Measurements from ENCODE around the gene NENF.

DNA sequence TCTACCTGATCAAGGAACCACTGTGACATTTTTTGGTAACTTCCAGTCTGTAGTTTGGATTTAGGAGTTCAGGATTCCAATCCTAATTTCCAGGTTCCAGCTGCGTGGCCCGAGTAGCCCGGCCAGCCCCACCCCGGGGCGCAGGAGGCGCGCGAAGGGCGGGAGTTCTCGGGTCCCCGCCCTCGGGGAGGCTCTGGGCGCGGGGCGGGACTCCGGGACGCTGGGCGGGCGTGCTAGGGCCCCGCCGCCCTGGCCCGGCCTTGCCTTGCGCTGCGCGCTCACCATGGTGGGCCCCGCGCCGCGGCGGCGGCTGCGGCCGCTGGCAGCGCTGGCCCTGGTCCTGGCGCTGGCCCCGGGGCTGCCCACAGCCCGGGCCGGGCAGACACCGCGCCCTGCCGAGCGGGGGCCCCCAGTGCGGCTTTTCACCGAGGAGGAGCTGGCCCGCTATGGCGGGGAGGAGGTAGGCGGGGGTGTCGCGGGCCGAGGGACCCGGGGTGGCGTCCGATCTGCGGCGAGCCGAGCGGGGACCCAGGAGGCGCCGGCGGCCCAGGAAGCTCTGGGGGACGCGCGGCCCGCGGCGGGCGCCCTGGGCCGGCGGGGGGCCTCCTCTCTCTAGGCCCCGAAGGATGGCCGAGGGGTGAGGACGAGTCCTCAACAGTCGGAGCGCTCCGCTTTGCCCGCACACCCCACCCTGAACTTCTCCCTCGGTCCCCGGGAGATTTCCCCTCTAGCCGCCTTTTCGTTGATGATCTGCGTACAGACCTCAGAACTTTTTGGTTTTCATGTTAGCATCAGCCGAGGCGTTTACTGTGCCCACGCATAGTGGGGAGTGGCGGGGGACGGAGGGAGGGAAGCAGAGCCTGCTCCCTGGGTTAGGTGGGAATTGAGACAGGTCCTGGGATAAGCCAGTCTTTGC lies at the start of gene NENF:
- TF ChIP-seq, protein P1, sequence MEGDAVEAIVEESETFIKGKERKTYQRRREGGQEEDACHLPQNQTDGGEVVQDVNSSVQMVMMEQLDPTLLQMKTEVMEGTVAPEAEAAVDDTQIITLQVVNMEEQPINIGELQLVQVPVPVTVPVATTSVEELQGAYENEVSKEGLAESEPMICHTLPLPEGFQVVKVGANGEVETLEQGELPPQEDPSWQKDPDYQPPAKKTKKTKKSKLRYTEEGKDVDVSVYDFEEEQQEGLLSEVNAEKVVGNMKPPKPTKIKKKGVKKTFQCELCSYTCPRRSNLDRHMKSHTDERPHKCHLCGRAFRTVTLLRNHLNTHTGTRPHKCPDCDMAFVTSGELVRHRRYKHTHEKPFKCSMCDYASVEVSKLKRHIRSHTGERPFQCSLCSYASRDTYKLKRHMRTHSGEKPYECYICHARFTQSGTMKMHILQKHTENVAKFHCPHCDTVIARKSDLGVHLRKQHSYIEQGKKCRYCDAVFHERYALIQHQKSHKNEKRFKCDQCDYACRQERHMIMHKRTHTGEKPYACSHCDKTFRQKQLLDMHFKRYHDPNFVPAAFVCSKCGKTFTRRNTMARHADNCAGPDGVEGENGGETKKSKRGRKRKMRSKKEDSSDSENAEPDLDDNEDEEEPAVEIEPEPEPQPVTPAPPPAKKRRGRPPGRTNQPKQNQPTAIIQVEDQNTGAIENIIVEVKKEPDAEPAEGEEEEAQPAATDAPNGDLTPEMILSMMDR (IDR thresholded peaks at IDR 0.05; ENCODE audit: low read length) = no peak
- TF ChIP-seq EZH2 (IDR thresholded peaks at IDR 0.05; ENCODE audit: borderline replicate concordance, low read length) = no peak
